Breast epithelium (tissue), 4 donors: ENCODE results near the gene TMEFF2. TPM values are rescaled to one million over a fixed set of nuclear protein-coding genes. Genes with fewer than 3 reads are reported as not detected.

Source experiments
- DNase-seq, 2 donors: peaks; one replicate each; pipeline ENCODE4 v3.0.0-alpha.2; 2019; ENCODE audit warnings: low spot score in 2 of 2
- H3K27ac ChIP-seq, 2 donors: fragments of 200-600 bp; sonication (generic) in 1 of 2; one replicate each; pipeline ENCODE4 v1.5.1; 2016 to 2019; ENCODE audit warnings: mild to moderate bottlenecking in 1 of 2
- H3K27me3 ChIP-seq, 2 donors: fragments of 200-600 bp; sonication (generic) in 1 of 2; one replicate each; pipeline versions ENCODE4 v1.5.1 to v1.6.0; 2017 to 2019; ENCODE audit warnings: control low read depth in 1 of 2, mild to moderate bottlenecking in 1 of 2
- H3K36me3 ChIP-seq: fragments of 200-600 bp; one replicate; pipeline ENCODE4 v1.5.1; 2019
- H3K4me1 ChIP-seq, 2 donors: fragments of 200-600 bp; sonication (generic); one replicate each; pipeline ENCODE4 v1.5.1; 2016 to 2019; ENCODE audit warnings: control low read depth in 1 of 2
- H3K4me3 ChIP-seq, 3 donors: fragments of 200-600 bp; sonication (generic); 1 replicate in 2 of 3; 2 replicates in 1 of 3; pipeline ENCODE4 v1.5.1; 2016 to 2019; ENCODE audit warnings: mild to moderate bottlenecking in 3 of 3, moderate library complexity in 2 of 3
- H3K9me3 ChIP-seq, 2 donors: fragments of 200-600 bp; sonication (generic) in 1 of 2; one replicate each; pipeline ENCODE4 v1.5.1; 2016 to 2019; ENCODE audit warnings: control low read depth in 1 of 2
- POLR2A ChIP-seq: fragments of 450-650 bp; IDR thresholded peaks from one replicate; pipeline ENCODE4 v1.6.1; 2016; ENCODE audit warnings: antibody characterized with exemption, mild to moderate bottlenecking, moderate library complexity
- POLR2AphosphoS5 ChIP-seq, 3 donors: sonication (generic); formaldehyde crosslinking; IDR thresholded peaks; one replicate each; pipeline ENCODE4 v1.6.1; 2017; ENCODE audit warnings: antibody characterized with exemption in 3 of 3
- intact Hi-C: fragments of 100-400 bp; cut with DNase I; formaldehyde crosslinking; loops from one replicate; pipeline ENCODE4 v1.15.1; 2023; ENCODE audit warnings: low total_unique reads
- total RNA-seq, 3 donors: library from RNA; depleted of rRNA; stranded (reverse); fragments of >200 nt; gene quantifications; one replicate each; pipeline ENCODE4 v1.1.0, GENCODE V29; 2016
- TF ChIP-seq, protein P1 (sequence below), 3 donors: fragments of 450-650 bp; IDR thresholded peaks; one replicate each; pipeline ENCODE4 v1.5.1; 2016 to 2017; ENCODE audit warnings: antibody characterized with exemption in 3 of 3, mild to moderate bottlenecking in 3 of 3, moderate library complexity in 3 of 3

TMEFF2 gene
- total RNA-seq, 3 donors from 2014 or later = 0.32 TPM; not detected in 2

DNA sequence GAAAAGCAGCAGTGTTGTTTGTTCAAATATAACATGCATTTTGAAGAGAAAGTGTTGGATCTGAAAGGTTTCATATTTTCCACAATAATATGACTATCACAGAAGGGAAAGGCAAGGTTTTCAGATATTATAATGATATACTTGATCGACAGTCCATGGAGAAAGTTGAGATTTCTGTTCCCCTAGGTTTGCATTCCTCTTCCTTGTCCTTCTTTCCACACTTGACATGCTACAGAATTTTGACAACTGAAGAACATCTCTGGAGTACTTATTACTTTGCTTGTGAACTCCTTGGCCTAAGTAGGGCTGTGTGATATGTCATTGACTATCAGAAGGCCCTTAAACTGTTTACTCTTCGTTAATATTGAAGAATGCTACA, 46.5 kb downstream of the TMEFF2 start:
- TF ChIP-seq POLR2AphosphoS5 (IDR thresholded peaks at IDR 0.05) = no peak
- TF ChIP-seq, protein P1, sequence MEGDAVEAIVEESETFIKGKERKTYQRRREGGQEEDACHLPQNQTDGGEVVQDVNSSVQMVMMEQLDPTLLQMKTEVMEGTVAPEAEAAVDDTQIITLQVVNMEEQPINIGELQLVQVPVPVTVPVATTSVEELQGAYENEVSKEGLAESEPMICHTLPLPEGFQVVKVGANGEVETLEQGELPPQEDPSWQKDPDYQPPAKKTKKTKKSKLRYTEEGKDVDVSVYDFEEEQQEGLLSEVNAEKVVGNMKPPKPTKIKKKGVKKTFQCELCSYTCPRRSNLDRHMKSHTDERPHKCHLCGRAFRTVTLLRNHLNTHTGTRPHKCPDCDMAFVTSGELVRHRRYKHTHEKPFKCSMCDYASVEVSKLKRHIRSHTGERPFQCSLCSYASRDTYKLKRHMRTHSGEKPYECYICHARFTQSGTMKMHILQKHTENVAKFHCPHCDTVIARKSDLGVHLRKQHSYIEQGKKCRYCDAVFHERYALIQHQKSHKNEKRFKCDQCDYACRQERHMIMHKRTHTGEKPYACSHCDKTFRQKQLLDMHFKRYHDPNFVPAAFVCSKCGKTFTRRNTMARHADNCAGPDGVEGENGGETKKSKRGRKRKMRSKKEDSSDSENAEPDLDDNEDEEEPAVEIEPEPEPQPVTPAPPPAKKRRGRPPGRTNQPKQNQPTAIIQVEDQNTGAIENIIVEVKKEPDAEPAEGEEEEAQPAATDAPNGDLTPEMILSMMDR (IDR thresholded peaks at IDR 0.05) = peak in 1 of 3 donors; percentile 5
- no peak for TF ChIP-seq POLR2A
- Histone ChIP-seq H3K27ac (peak overlapping the region in 1 of 2 donors; percentile 49), H3K9me3 (no peaks in the 10 kb centered on the region), H3K4me1 (no peaks in the 10 kb centered on the region), H3K27me3 (no peaks in the 10 kb centered on the region), H3K4me3 (no peak overlapping the region), H3K36me3 (no peaks in the 10 kb centered on the region)
- DNase-seq = no peak
- intact Hi-C loops = no loop called here

- intact Hi-C loops = no loop called here
- H3K9me3 ChIP-seq = no peaks in the 10 kb centered on the region
Measured at GRCh38 chr2:192146069-192147015, 48.4 kb downstream of the TMEFF2 start.

DNA sequence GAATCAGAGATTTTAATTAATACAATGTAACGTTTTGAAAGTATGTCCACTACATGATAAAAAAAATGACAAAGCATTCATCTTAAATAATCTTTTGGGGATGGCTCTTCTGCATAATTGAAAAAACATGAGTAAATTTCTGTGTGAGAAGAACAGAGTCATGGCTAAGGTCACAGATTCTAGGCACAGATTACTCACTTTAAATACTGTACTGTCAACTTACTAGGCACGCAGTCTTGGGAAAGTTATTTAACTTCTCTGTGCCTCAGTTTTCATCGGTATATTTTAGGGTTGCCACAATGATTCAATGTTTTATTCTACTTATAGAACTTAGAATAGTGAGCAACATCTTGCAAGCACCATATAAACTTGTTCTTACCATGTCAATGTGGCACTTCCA, 49.2 kb downstream of the TMEFF2 start:
- TF ChIP-seq POLR2A (no peak), POLR2AphosphoS5 (IDR thresholded peaks at IDR 0.05) (no peak)
- TF ChIP-seq, protein P1 (IDR thresholded peaks at IDR 0.05) = no peak
- no peaks in the 10 kb centered on the region for H3K9me3 ChIP-seq
- no peaks in the 10 kb centered on the region for H3K4me1 ChIP-seq
- no peaks in the 10 kb centered on the region for H3K27me3 ChIP-seq
- intact Hi-C loops = no loop called here
- no peaks in the 10 kb centered on the region for H3K36me3 ChIP-seq
- DNase-seq = no peak
- H3K4me3 ChIP-seq = no peak overlapping the region
- H3K27ac ChIP-seq = no peak overlapping the region

More at GRCh38 chr2:192146069-192147015, 48.4 kb downstream of the TMEFF2 start:
- Histone ChIP-seq H3K36me3 (no peaks in the 10 kb centered on the region), H3K27me3 (no peaks in the 10 kb centered on the region), H3K27ac (no peak overlapping the region), H3K4me3 (no peak overlapping the region), H3K4me1 (no peaks in the 10 kb centered on the region)
- TF ChIP-seq, protein P1 (IDR thresholded peaks at IDR 0.05) = no peak
- DNase-seq = no peak

DNA sequence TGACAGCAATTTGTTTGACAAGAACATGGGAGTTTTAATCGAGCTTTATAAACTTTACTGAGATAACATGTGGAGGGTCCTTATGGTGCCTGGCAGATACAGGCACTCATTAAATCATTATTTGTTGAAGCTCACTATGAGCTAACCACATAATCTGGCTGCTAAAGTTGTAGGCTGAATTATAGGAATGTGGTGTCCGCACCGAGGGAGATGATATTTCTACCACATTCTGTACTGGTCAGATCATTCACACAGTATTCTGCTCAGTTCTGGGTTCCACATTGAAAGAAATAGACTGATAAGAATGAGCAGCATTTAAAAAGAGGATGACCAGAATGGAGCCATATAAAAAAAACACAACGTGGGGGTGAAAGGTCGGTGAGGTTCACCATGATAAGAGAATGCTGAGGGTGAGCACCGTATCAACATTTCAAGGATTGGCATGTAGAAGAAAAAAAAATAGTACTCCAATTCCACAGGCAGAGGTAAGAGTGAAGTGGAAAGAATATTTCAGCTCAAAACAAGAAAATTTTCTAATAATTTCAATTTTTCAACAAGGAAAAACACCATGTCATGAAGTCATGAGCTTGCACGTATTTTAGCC, 54.4 kb downstream of the TMEFF2 start:
- no peaks in the 10 kb centered on the region for H3K27me3 ChIP-seq
- DNase-seq = no peak
- no peaks in the 10 kb centered on the region for H3K4me1 ChIP-seq
- TF ChIP-seq POLR2AphosphoS5 (IDR thresholded peaks at IDR 0.05) = no peak
- no peak for TF ChIP-seq POLR2A
- TF ChIP-seq, protein P1 (IDR thresholded peaks at IDR 0.05) = no peak
- H3K36me3 ChIP-seq = no peaks in the 10 kb centered on the region
- intact Hi-C loops = no loop called here
- no peak overlapping the region for H3K4me3 ChIP-seq
- no peaks in the 10 kb centered on the region for H3K9me3 ChIP-seq
- no peak overlapping the region for H3K27ac ChIP-seq

DNA sequence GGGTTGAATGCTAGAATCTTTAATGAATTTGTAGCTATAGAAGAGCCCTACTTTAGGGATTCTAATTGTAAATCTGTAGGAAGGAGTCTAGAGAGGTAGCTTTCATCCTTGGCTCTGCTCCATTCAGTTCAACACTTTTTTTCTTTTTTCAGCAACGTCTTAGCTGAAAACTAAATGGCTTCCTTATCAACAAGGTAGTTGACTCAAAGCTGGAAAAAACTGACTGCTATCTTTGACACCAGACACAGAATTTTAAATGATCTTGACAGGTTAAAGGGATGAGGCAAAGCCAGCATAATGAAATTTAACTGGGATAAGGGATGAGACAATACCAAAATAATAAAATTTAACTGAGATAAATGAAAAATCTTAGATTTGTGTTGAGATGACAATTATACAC, 54.9 kb downstream of the TMEFF2 start:
- TF ChIP-seq POLR2AphosphoS5 (IDR thresholded peaks at IDR 0.05) = no peak
- TF ChIP-seq, protein P1 (IDR thresholded peaks at IDR 0.05) = no peak
- no peak for TF ChIP-seq POLR2A

More for the DNA sequence above, 54.9 kb downstream of the TMEFF2 start:
- Histone ChIP-seq H3K36me3 (no peaks in the 10 kb centered on the region), H3K27ac (no peak overlapping the region), H3K9me3 (no peaks in the 10 kb centered on the region), H3K27me3 (no peaks in the 10 kb centered on the region), H3K4me1 (no peaks in the 10 kb centered on the region), H3K4me3 (no peak overlapping the region)
- DNase-seq = no peak
- intact Hi-C loops = loop anchor here (10.0 kb wide), 1 partner anchor 1465 kb away; no protein-coding TSS in a partner anchor
